ENCODE results near the gene GLO1.

GLO1 gene

GRCh38 chr6:38656896-38657295, 46.0 kb downstream of the GLO1 start:
- no peak for DNase-seq

GRCh38 chr6:38654263-38654662, 48.7 kb downstream of the GLO1 start:
- no peak for DNase-seq

GRCh38 chr6:38651121-38651784, 51.7 kb downstream of the GLO1 start:
- DNase-seq: no peak

- DNase-seq: no peak
Observed at GRCh38 chr6:38650207-38650752, 52.7 kb downstream of the GLO1 start.

GRCh38 chr6:38649744-38650143, 53.2 kb downstream of the GLO1 start:
- no peak for DNase-seq

GRCh38 chr6:38648629-38649028, 54.3 kb downstream of the GLO1 start:
- DNase-seq: no peak

GRCh38 chr6:38646166-38646878, 56.6 kb downstream of the GLO1 start:
- no peak for DNase-seq

GRCh38 chr6:38644951-38645350, 58.0 kb downstream of the GLO1 start:
- no peak for DNase-seq

GRCh38 chr6:38640216-38640909, 62.6 kb downstream of the GLO1 start:
- no peak for DNase-seq

- peak; percentile 68 for DNase-seq
Observed at GRCh38 chr6:38639498-38640215, 63.3 kb downstream of the GLO1 start, which contains the start of gene BTBD9. Gene BTBD9 (minus strand): TSS chr6:38639929.

GRCh38 chr6:38638941-38639497, 63.9 kb downstream of the GLO1 start:
- DNase-seq: peak; percentile 37

GRCh38 chr6:38637756-38638155, 65.2 kb downstream of the GLO1 start:
- no peak for DNase-seq

- no peak for DNase-seq
Observed at GRCh38 chr6:38636027-38636426, 66.9 kb downstream of the GLO1 start.

GRCh38 chr6:38634518-38634917, 68.4 kb downstream of the GLO1 start:
- no peak for DNase-seq

GRCh38 chr6:38632490-38632889, 70.5 kb downstream of the GLO1 start:
- DNase-seq: no peak

GRCh38 chr6:38631186-38631783, 71.7 kb downstream of the GLO1 start:
- no peak for DNase-seq

All from NK-92 treated with Interleukin-12 subunit alpha and Interleukin-12 subunit beta, amount 100 ng/mL, for 24 hours (cell line).